Measurements from ENCODE around the gene POU3F1. TPM values are rescaled to one million over a fixed set of nuclear protein-coding genes. Genes with fewer than 3 reads are reported as not detected.

POU3F1 gene
- total and polyA plus RNA-seq, 4 donors: 2.3 to 4.9 (median 3.1) TPM

GRCh38 chr1:38029685-38030511 lies 16.7 kb downstream of the POU3F1 start:
- Histone ChIP-seq H3K36me3 (ENCODE audit: control insufficient read depth, insufficient read depth, low read length) (peaks cover 20% of the 10 kb centered on the region), H3K9me3 (ENCODE audit: control insufficient read depth, insufficient read depth, low read length) (no peaks in the 10 kb centered on the region), H3K27ac (ENCODE audit: low read depth, low read length) (peak overlapping the region; percentile 80), H3K4me1 (ENCODE audit: control insufficient read depth, insufficient read depth, low read length) (peaks cover 40% of the 10 kb centered on the region), H3K4me3 (ENCODE audit: low read depth, low read length) (no peak overlapping the region), H3K27me3 (ENCODE audit: control insufficient read depth, insufficient read depth, low read length) (no peaks in the 10 kb centered on the region)
- DNase-seq (ENCODE audit: low read depth in 4 of 6, low spot score in 6 of 6): peak in 1 of 6 donors; percentile 53
- WGBS (ENCODE audit: insufficient coverage): 26% methylated on average over 6 of the region's 12 CpGs

- Histone ChIP-seq H3K36me3 (ENCODE audit: control insufficient read depth, insufficient read depth, low read length) (peaks cover 22% of the 10 kb centered on the region), H3K4me1 (ENCODE audit: control insufficient read depth, insufficient read depth, low read length) (peaks cover 36% of the 10 kb centered on the region), H3K4me3 (ENCODE audit: low read depth, low read length) (no peak overlapping the region), H3K9me3 (ENCODE audit: control insufficient read depth, insufficient read depth, low read length) (no peaks in the 10 kb centered on the region), H3K27me3 (ENCODE audit: control insufficient read depth, insufficient read depth, low read length) (no peaks in the 10 kb centered on the region), H3K27ac (ENCODE audit: low read depth, low read length) (peak overlapping the region; percentile 80)
- 6% methylated on average over 21 of the region's 23 CpGs for WGBS (ENCODE audit: insufficient coverage)
- peak in 4 of 6 donors; percentile 44 to 96 (median 70) for DNase-seq (ENCODE audit: low read depth in 4 of 6, low spot score in 6 of 6)
These were observed 17.4 kb downstream of the POU3F1 start for GRCh38 chr1:38029081-38029681.

- Histone ChIP-seq H3K36me3 (ENCODE audit: control insufficient read depth, insufficient read depth, low read length) (peaks cover 27% of the 10 kb centered on the region), H3K9me3 (ENCODE audit: control insufficient read depth, insufficient read depth, low read length) (no peaks in the 10 kb centered on the region), H3K4me1 (ENCODE audit: control insufficient read depth, insufficient read depth, low read length) (peaks cover 36% of the 10 kb centered on the region), H3K27me3 (ENCODE audit: control insufficient read depth, insufficient read depth, low read length) (no peaks in the 10 kb centered on the region), H3K27ac (ENCODE audit: low read depth, low read length) (no peak overlapping the region), H3K4me3 (ENCODE audit: low read depth, low read length) (no peak overlapping the region)
- peak in 1 of 6 donors; percentile 41 for DNase-seq (ENCODE audit: low read depth in 4 of 6, low spot score in 6 of 6)
- 17% methylated on average over 2 of the region's 2 CpGs for WGBS (ENCODE audit: insufficient coverage)
These were observed 17.9 kb downstream of the POU3F1 start for GRCh38 chr1:38028671-38029070.

GRCh38 chr1:38028105-38028591 lies 18.4 kb downstream of the POU3F1 start:
- Histone ChIP-seq H3K4me1 (ENCODE audit: control insufficient read depth, insufficient read depth, low read length) (peaks cover 36% of the 10 kb centered on the region), H3K27ac (ENCODE audit: low read depth, low read length) (no peak overlapping the region), H3K4me3 (ENCODE audit: low read depth, low read length) (no peak overlapping the region), H3K27me3 (ENCODE audit: control insufficient read depth, insufficient read depth, low read length) (no peaks in the 10 kb centered on the region), H3K9me3 (ENCODE audit: control insufficient read depth, insufficient read depth, low read length) (no peaks in the 10 kb centered on the region), H3K36me3 (ENCODE audit: control insufficient read depth, insufficient read depth, low read length) (peaks cover 28% of the 10 kb centered on the region)
- DNase-seq (ENCODE audit: low read depth in 4 of 6, low spot score in 6 of 6): no peak
- WGBS (ENCODE audit: insufficient coverage): no CpG with 5 or more reads among the region's 3 CpGs

- DNase-seq (ENCODE audit: low read depth in 4 of 6, low spot score in 6 of 6): no peak
- Histone ChIP-seq H3K9me3 (ENCODE audit: control insufficient read depth, insufficient read depth, low read length) (no peaks in the 10 kb centered on the region), H3K27me3 (ENCODE audit: control insufficient read depth, insufficient read depth, low read length) (no peaks in the 10 kb centered on the region), H3K27ac (ENCODE audit: low read depth, low read length) (no peak overlapping the region), H3K36me3 (ENCODE audit: control insufficient read depth, insufficient read depth, low read length) (peaks cover 28% of the 10 kb centered on the region), H3K4me1 (ENCODE audit: control insufficient read depth, insufficient read depth, low read length) (peaks cover 36% of the 10 kb centered on the region), H3K4me3 (ENCODE audit: low read depth, low read length) (no peak overlapping the region)
- 84% methylated on average over 15 of the region's 19 CpGs for WGBS (ENCODE audit: insufficient coverage)
These were observed 19.1 kb downstream of the POU3F1 start for GRCh38 chr1:38027201-38028104.

GRCh38 chr1:38026592-38027200 lies 19.9 kb downstream of the POU3F1 start:
- Histone ChIP-seq H3K4me1 (ENCODE audit: control insufficient read depth, insufficient read depth, low read length) (peaks cover 36% of the 10 kb centered on the region), H3K27ac (ENCODE audit: low read depth, low read length) (no peak overlapping the region), H3K36me3 (ENCODE audit: control insufficient read depth, insufficient read depth, low read length) (peaks cover 32% of the 10 kb centered on the region), H3K4me3 (ENCODE audit: low read depth, low read length) (no peak overlapping the region), H3K27me3 (ENCODE audit: control insufficient read depth, insufficient read depth, low read length) (no peaks in the 10 kb centered on the region), H3K9me3 (ENCODE audit: control insufficient read depth, insufficient read depth, low read length) (no peaks in the 10 kb centered on the region)
- peak in 4 of 6 donors; percentile 49 to 93 (median 74) for DNase-seq (ENCODE audit: low read depth in 4 of 6, low spot score in 6 of 6)
- WGBS (ENCODE audit: insufficient coverage): 84% methylated on average over 8 of the region's 8 CpGs

- Histone ChIP-seq H3K9me3 (ENCODE audit: control insufficient read depth, insufficient read depth, low read length) (no peaks in the 10 kb centered on the region), H3K27ac (ENCODE audit: low read depth, low read length) (no peak overlapping the region), H3K27me3 (ENCODE audit: control insufficient read depth, insufficient read depth, low read length) (no peaks in the 10 kb centered on the region), H3K36me3 (ENCODE audit: control insufficient read depth, insufficient read depth, low read length) (peaks cover 34% of the 10 kb centered on the region), H3K4me3 (ENCODE audit: low read depth, low read length) (no peak overlapping the region), H3K4me1 (ENCODE audit: control insufficient read depth, insufficient read depth, low read length) (peaks cover 26% of the 10 kb centered on the region)
- no peak for DNase-seq (ENCODE audit: low read depth in 4 of 6, low spot score in 6 of 6)
- 100% methylated on average over 2 of the region's 6 CpGs for WGBS (ENCODE audit: insufficient coverage)
These were observed 20.9 kb downstream of the POU3F1 start for GRCh38 chr1:38025664-38026063.

GRCh38 chr1:38025233-38025632 lies 21.4 kb downstream of the POU3F1 start:
- no peak for DNase-seq (ENCODE audit: low read depth in 4 of 6, low spot score in 6 of 6)
- Histone ChIP-seq H3K9me3 (ENCODE audit: control insufficient read depth, insufficient read depth, low read length) (no peaks in the 10 kb centered on the region), H3K4me1 (ENCODE audit: control insufficient read depth, insufficient read depth, low read length) (peaks cover 22% of the 10 kb centered on the region), H3K36me3 (ENCODE audit: control insufficient read depth, insufficient read depth, low read length) (peaks cover 36% of the 10 kb centered on the region), H3K27ac (ENCODE audit: low read depth, low read length) (no peak overlapping the region), H3K27me3 (ENCODE audit: control insufficient read depth, insufficient read depth, low read length) (no peaks in the 10 kb centered on the region), H3K4me3 (ENCODE audit: low read depth, low read length) (no peak overlapping the region)
- WGBS (ENCODE audit: insufficient coverage): 100% methylated on average over 2 of the region's 2 CpGs

GRCh38 chr1:38022810-38023209 lies 23.8 kb downstream of the POU3F1 start:
- Histone ChIP-seq H3K36me3 (ENCODE audit: control insufficient read depth, insufficient read depth, low read length) (peaks cover 46% of the 10 kb centered on the region), H3K4me1 (ENCODE audit: control insufficient read depth, insufficient read depth, low read length) (no peaks in the 10 kb centered on the region), H3K4me3 (ENCODE audit: low read depth, low read length) (no peak overlapping the region), H3K27ac (ENCODE audit: low read depth, low read length) (no peak overlapping the region), H3K27me3 (ENCODE audit: control insufficient read depth, insufficient read depth, low read length) (no peaks in the 10 kb centered on the region), H3K9me3 (ENCODE audit: control insufficient read depth, insufficient read depth, low read length) (no peaks in the 10 kb centered on the region)
- 80% methylated on average over 1 of the region's 3 CpGs for WGBS (ENCODE audit: insufficient coverage)
- no peak for DNase-seq (ENCODE audit: low read depth in 4 of 6, low spot score in 6 of 6)

Measured in spinal cord (tissue), 10 donors.